CD4-positive, alpha-beta T cell (primary cell): ENCODE measurements around the gene SACM1L. TPM values are rescaled to one million over a fixed set of nuclear protein-coding genes. Genes with fewer than 3 reads are reported as not detected.

Source experiments
- ATAC-seq: fragments of 200-7000 bp; cut with Tn5 transposase; one replicate; pipeline ENCODE4 v1.10.0; 2022; ENCODE audit warnings: mild to moderate bottlenecking; ENCODE audit not compliant: poor library complexity
- CTCF ChIA-PET: fragments of 350-600 bp; sonication (Branson Sonifier 250); formaldehyde crosslinking; loops from one replicate; lab custom pipeline; 2021; ENCODE audit warnings: antibody characterized with exemption, inconsistent platforms; lab: Charles Lee
- POLR2A ChIA-PET: fragments of 350-600 bp; sonication (Branson Sonifier 250); formaldehyde crosslinking; loops from one replicate; lab custom pipeline; 2021; ENCODE audit warnings: antibody characterized with exemption, inconsistent platforms; lab: Charles Lee
- DNase-seq, 14 experiments: peaks; one replicate each; pipeline ENCODE4 v3.0.0-alpha.2; 2013 to 2020; ENCODE audit warnings: mixed read lengths in 2 of 14
- H3K27ac ChIP-seq, 2 donors: one replicate each; pipeline versions ENCODE4 v1.5.1 to v1.7.0; 2013; ENCODE audit warnings: low read length in 2 of 2, low read depth in 1 of 2, mild to moderate bottlenecking in 1 of 2
- H3K27me3 ChIP-seq, 2 experiments: 1 replicate in 1 of 2; 2 replicates in 1 of 2; pipeline versions ENCODE4 v1.6.1 to v1.7.0; 2013; ENCODE audit warnings: low read length in 2 of 2, control low read depth in 1 of 2, mild to moderate bottlenecking in 1 of 2, moderate library complexity in 1 of 2; ENCODE audit not compliant: insufficient read depth in 2 of 2, control insufficient read depth in 1 of 2
- H3K36me3 ChIP-seq: one replicate; pipeline ENCODE4 v1.6.1; 2013; ENCODE audit warnings: low read length, control low read depth; ENCODE audit not compliant: insufficient read depth
- H3K4me1 ChIP-seq: one replicate; pipeline ENCODE4 v1.6.1; 2013; ENCODE audit warnings: low read length, control low read depth; ENCODE audit not compliant: insufficient read depth
- H3K4me3 ChIP-seq: one replicate; pipeline ENCODE4 v1.5.1; 2013; ENCODE audit warnings: mild to moderate bottlenecking, low read length, moderate library complexity
- H3K9me3 ChIP-seq, 2 experiments: 1 replicate in 1 of 2; 2 replicates in 1 of 2; pipeline versions ENCODE4 v1.6.1 to v1.7.0; 2013; ENCODE audit warnings: low read length in 2 of 2, mild to moderate bottlenecking in 2 of 2, control low read depth in 1 of 2, moderate library complexity in 1 of 2; ENCODE audit not compliant: control insufficient read depth in 1 of 2, insufficient read depth in 1 of 2
- H3K27ac Mint-ChIP-seq: one replicate; pipeline ENCODE4 v1.8.0; 2020; ENCODE audit warnings: mixed read lengths
- H3K27me3 Mint-ChIP-seq: one replicate; pipeline ENCODE4 v1.8.0; 2021; ENCODE audit warnings: mixed read lengths
- H3K36me3 Mint-ChIP-seq: one replicate; pipeline ENCODE4 v1.8.0; 2021; ENCODE audit warnings: low read depth, mixed read lengths
- H3K4me1 Mint-ChIP-seq: one replicate; pipeline ENCODE4 v1.8.0; 2021; ENCODE audit warnings: low read depth, mixed read lengths
- H3K4me3 Mint-ChIP-seq: one replicate; pipeline ENCODE4 v1.8.0; 2020; ENCODE audit warnings: mild to moderate bottlenecking, mixed read lengths
- H3K9me3 Mint-ChIP-seq: one replicate; pipeline ENCODE4 v1.8.0; 2020; ENCODE audit warnings: mixed read lengths
- CTCF ChIP-seq: fragments of 200-600 bp; IDR thresholded peaks from one replicate; pipeline ENCODE4 v1.8.0; 2022; ENCODE audit warnings: antibody characterized with exemption, mild to moderate bottlenecking
- intact Hi-C, 2 experiments: fragments of 100-400 bp; cut with DNase I in 1 of 2; cut with micrococcal nuclease in 1 of 2; formaldehyde crosslinking; loops; one replicate each; pipeline versions ENCODE4 v1.15.1 to v1.9.0; 2023 to 2025; cut with DNase I, micrococcal nuclease
- total RNA-seq, 174 experiments: library from RNA in 2 of 174; stranded (reverse) in 2 of 174; gene quantifications; one replicate each; pipeline ENCODE4 v1.2.3 and lab custom pipeline; 2021 to 2026

SACM1L gene
- total RNA-seq, 2 experiments from 2014 or later = 41.9 to 44.3 TPM

- no peaks in the 10 kb centered on the region for H3K9me3 Mint-ChIP-seq
- no peaks in the 10 kb centered on the region for H3K9me3 ChIP-seq
- H3K36me3 Mint-ChIP-seq = peaks cover 5% of the 10 kb centered on the region
- peak; percentile 96 for TF ChIP-seq CTCF
- intact Hi-C loops = loop anchor here (5.0 to 10.0 kb wide), 2 partner anchors 422 to 435 kb away; partner anchors contain the start of gene TMEM158 (in 1 of the 2)
- ChIA-PET POLR2A (interaction anchor here (0.6 to 1.1 kb wide), 4 partner anchors 29 to 148 kb away, joined by 3 to 5 read pairs (median 3); partner anchors contain the start of gene SACM1L), CTCF (interaction anchor here (0.6 to 2.9 kb wide), 24 partner anchors 11 to 686 kb away, joined by 3 to 27 read pairs (median 4); partner anchors contain the start of genes LIMD1 and SACM1L)
- peaks cover 20% of the 10 kb centered on the region for H3K4me1 Mint-ChIP-seq
- H3K4me3 Mint-ChIP-seq = no peak overlapping the region
- H3K4me3 ChIP-seq = no peak overlapping the region
- H3K36me3 ChIP-seq = no peaks in the 10 kb centered on the region
- no peak overlapping the region for H3K27ac ChIP-seq
- H3K27me3 Mint-ChIP-seq = no peaks in the 10 kb centered on the region
- H3K27ac Mint-ChIP-seq = peak overlapping the region; percentile 2
- no peak for ATAC-seq
- H3K27me3 ChIP-seq = no peaks in the 10 kb centered on the region
- peak; percentile 17 to 72 (median 30) for DNase-seq
- peaks cover 20% of the 10 kb centered on the region for H3K4me1 ChIP-seq
Observed at GRCh38 chr3:45659661-45660566, 29.3 kb upstream of the SACM1L start.

- ChIA-PET CTCF (interaction anchor here (0.7 to 2.9 kb wide), 19 partner anchors 15 to 620 kb away, joined by 3 to 27 read pairs (median 4); partner anchors contain the start of genes LIMD1 and SACM1L), POLR2A (interaction anchor here (0.9 to 1.1 kb wide), 2 partner anchors 28 to 63 kb away, joined by 3 to 5 read pairs; partner anchors contain the start of gene SACM1L)
- intact Hi-C loops = loop anchor here in 1 of 2 experiments (10.0 kb wide), 1 partner anchor 436 kb away; the partner anchor contains the start of gene TMEM158
- Mint-ChIP-seq H3K27ac (no peak overlapping the region), H3K27me3 (no peaks in the 10 kb centered on the region), H3K4me3 (no peak overlapping the region), H3K4me1 (peaks cover 27% of the 10 kb centered on the region), H3K36me3 (peaks cover 9% of the 10 kb centered on the region), H3K9me3 (no peaks in the 10 kb centered on the region)
- Histone ChIP-seq H3K27me3 (no peaks in the 10 kb centered on the region), H3K9me3 (no peaks in the 10 kb centered on the region), H3K4me3 (no peak overlapping the region), H3K36me3 (no peaks in the 10 kb centered on the region), H3K4me1 (peaks cover 27% of the 10 kb centered on the region), H3K27ac (no peak overlapping the region)
- ATAC-seq (no peak), DNase-seq (no peak)
- TF ChIP-seq CTCF = no peak
Observed at GRCh38 chr3:45660567-45660901, 28.7 kb upstream of the SACM1L start.

- peak; percentile 56 to 87 (median 71) for DNase-seq
- peak overlapping the region; percentile 88 for H3K27ac Mint-ChIP-seq
- ChIA-PET POLR2A (no interaction called here), CTCF (interaction anchor here (1.1 to 1.5 kb wide), 2 partner anchors 27 to 29 kb away, joined by 4 read pairs; no protein-coding TSS in a partner anchor)
- no peaks in the 10 kb centered on the region for H3K27me3 ChIP-seq
- peak; percentile 94 for ATAC-seq
- TF ChIP-seq CTCF = no peak
- H3K27ac ChIP-seq = peak overlapping the region; percentile 37 to 71
- no peaks in the 10 kb centered on the region for H3K27me3 Mint-ChIP-seq
- peak overlapping the region; percentile 89 for H3K4me3 Mint-ChIP-seq
- no peaks in the 10 kb centered on the region for H3K9me3 ChIP-seq
- peaks cover 37% of the 10 kb centered on the region for H3K36me3 Mint-ChIP-seq
- peak overlapping the region; percentile 60 for H3K4me3 ChIP-seq
- peaks cover 30% of the 10 kb centered on the region for H3K4me1 ChIP-seq
- intact Hi-C loops = loop anchor here in 1 of 2 experiments (2.0 to 10.0 kb wide), 2 partner anchors 72 to 440 kb away; partner anchors contain the start of gene TMEM158
- peaks cover 21% of the 10 kb centered on the region for H3K36me3 ChIP-seq
- peaks cover 31% of the 10 kb centered on the region for H3K4me1 Mint-ChIP-seq
- H3K9me3 Mint-ChIP-seq = no peaks in the 10 kb centered on the region
Observed at GRCh38 chr3:45664578-45664977, 24.6 kb upstream of the SACM1L start.
